ENCODE results near the gene COL11A1.
"Not testable (repeated sequence)": the region's sequence is repeated elsewhere in the genome, so short reads cannot be mapped to it uniquely, and the experiment has no call there.

COL11A1 gene

GRCh38 chr1:102937401-102937800, 170.9 kb downstream of the COL11A1 start:
- H3K4me1 Mint-ChIP-seq, result no peaks in the 10 kb centered on the region
- no peak overlapping the region for H3K27ac Mint-ChIP-seq
- no peak overlapping the region for H3K4me3 Mint-ChIP-seq
- H3K36me3 Mint-ChIP-seq (ENCODE audit: low read depth), result peaks cover 11% of the 10 kb centered on the region
- no peaks in the 10 kb centered on the region for H3K9me3 Mint-ChIP-seq
- TF ChIP-seq CTCF (IDR thresholded peaks at IDR 0.05; ENCODE audit: unreplicated experiment in 3 of 3), result no peak
- no peaks in the 10 kb centered on the region for H3K27me3 Mint-ChIP-seq (ENCODE audit: low read depth)

- H3K27ac Mint-ChIP-seq; H3K9me3 Mint-ChIP-seq; H3K4me3 Mint-ChIP-seq; H3K27me3 Mint-ChIP-seq (ENCODE audit: low read depth); H3K4me1 Mint-ChIP-seq: not testable (repeated sequence)
- H3K36me3 Mint-ChIP-seq (ENCODE audit: low read depth), result peaks cover 16% of the 10 kb centered on the region
Observed at GRCh38 chr1:102933362-102933761, 175.0 kb downstream of the COL11A1 start.

- Mint-ChIP-seq H3K27me3 (ENCODE audit: low read depth) (no peaks in the 10 kb centered on the region), H3K4me3 (no peak overlapping the region), H3K4me1 (no peaks in the 10 kb centered on the region), H3K9me3 (no peaks in the 10 kb centered on the region), H3K36me3 (ENCODE audit: low read depth) (no peaks in the 10 kb centered on the region), H3K27ac (no peak overlapping the region)
- TF ChIP-seq CTCF (IDR thresholded peaks at IDR 0.05; ENCODE audit: unreplicated experiment in 3 of 3), result no peak
Observed at GRCh38 chr1:102919659-102920058, 188.7 kb downstream of the COL11A1 start.

- Mint-ChIP-seq H3K4me1 (no peaks in the 10 kb centered on the region), H3K4me3 (no peak overlapping the region), H3K27me3 (ENCODE audit: low read depth) (no peaks in the 10 kb centered on the region), H3K9me3 (no peaks in the 10 kb centered on the region), H3K36me3 (ENCODE audit: low read depth) (no peaks in the 10 kb centered on the region), H3K27ac (no peak overlapping the region)
- no peak for TF ChIP-seq CTCF (IDR thresholded peaks at IDR 0.05; ENCODE audit: unreplicated experiment in 3 of 3)
Observed at GRCh38 chr1:102901996-102902395, 206.3 kb downstream of the COL11A1 start.

DNA sequence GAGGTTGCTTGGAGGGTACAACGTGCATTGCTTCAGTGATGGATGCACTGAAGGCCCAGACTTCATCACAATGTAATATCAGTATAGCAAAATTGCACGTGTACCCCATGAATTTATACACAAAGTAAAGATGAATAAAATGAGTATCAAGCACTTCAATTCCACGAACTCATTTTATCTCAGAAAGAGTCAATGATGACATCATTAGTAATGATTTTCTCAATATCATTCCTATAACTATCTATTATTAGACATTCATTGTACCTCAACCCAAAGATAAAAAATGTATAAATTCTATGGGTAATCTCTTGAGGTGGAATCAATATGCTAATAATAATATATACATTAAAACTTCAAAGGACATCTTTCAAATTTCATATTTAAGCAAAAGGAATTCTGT, 208.4 kb downstream of the COL11A1 start:
- TF ChIP-seq CTCF (IDR thresholded peaks at IDR 0.05; ENCODE audit: unreplicated experiment in 3 of 3), result no peak
- Mint-ChIP-seq H3K27ac (no peak overlapping the region), H3K4me1 (no peaks in the 10 kb centered on the region), H3K36me3 (ENCODE audit: low read depth) (no peaks in the 10 kb centered on the region), H3K27me3 (ENCODE audit: low read depth) (no peaks in the 10 kb centered on the region), H3K4me3 (no peak overlapping the region), H3K9me3 (no peaks in the 10 kb centered on the region)

DNA sequence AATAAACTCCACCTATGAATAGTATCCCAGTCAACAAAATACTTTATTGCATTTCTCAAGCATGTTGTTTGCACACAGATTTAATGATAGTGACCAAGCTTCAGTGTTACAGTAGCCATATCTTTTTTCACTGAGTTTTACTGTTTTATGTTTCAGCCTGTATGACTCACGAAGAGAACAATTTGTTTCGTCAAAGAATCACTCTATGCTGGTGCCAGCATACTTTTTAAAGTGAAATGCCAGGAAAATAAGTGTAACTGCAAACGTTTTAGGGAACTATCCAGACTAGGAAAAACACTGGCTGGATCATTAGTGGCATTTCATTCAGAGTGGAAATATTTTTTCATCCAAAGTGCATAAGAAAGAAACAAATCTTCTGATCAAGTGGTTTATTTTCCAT, 210.8 kb downstream of the COL11A1 start:
- Mint-ChIP-seq H3K4me3 (no peak overlapping the region), H3K4me1 (no peaks in the 10 kb centered on the region), H3K9me3 (no peaks in the 10 kb centered on the region), H3K27ac (no peak overlapping the region), H3K36me3 (ENCODE audit: low read depth) (no peaks in the 10 kb centered on the region), H3K27me3 (ENCODE audit: low read depth) (no peaks in the 10 kb centered on the region)
- no peak for TF ChIP-seq CTCF (IDR thresholded peaks at IDR 0.05; ENCODE audit: unreplicated experiment in 3 of 3)
